GM19372 (cell line): Measurements from ENCODE around the gene HSPA1B.
"Not testable (repeated sequence)": the region's sequence is repeated elsewhere in the genome, so short reads cannot be mapped to it uniquely, and the experiment has no call there.

Experiments
- ATAC-seq: cut with Tn5 transposase; IDR thresholded peaks from one replicate; pipeline ENCODE4 v1.9.1; 2021; ENCODE audit warnings: mild to moderate bottlenecking, low read depth, moderate library complexity; ENCODE audit not compliant: unreplicated experiment

Gene HSPA1B

GRCh38 chr6:31851485-31851832 is 23.9 kb downstream of the HSPA1B start:
- no peak for ATAC-seq

- not testable (repeated sequence) for ATAC-seq
These were observed 24.6 kb downstream of the HSPA1B start for GRCh38 chr6:31851980-31852718.

DNA sequence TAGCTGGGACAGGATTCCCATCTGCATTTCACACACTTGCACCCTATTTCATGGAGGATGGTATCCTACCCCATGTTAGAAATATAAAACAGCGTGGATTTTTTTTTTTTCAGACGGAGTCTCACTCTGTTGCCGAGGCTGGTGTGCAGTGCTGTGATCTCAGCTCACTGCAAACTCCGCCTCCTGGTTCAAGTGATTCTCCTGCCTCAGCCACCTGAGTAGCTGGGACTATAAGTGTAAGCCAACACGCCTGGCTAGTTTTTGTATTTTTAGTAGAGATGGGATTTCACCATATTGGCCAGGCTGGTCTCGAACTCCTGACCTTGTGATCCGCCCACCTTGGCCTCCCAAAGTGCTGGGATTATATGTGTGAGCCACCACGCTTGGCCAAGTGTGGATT is 30.2 kb downstream of the HSPA1B start:
- not testable (repeated sequence) for ATAC-seq

DNA sequence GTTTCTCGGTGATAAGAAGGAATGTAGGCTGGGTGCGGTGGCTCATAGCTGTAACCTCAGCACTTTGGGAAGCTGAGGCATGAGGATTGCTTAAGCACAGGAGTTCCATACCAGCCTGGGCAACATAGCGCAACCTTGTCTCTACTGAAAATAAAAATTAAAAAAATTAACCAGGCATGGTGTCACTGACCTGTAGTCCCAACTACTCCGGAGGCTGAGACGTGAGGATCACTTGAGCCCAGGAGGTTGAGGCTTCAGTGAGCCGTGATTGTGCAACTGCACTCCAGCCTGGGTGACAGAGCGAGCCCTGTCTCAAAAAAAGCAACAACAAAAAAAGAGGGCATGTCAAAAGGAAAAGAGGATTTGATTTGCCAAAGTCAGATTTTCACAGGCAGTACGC is 31.2 kb downstream of the HSPA1B start:
- ATAC-seq, result no peak

GRCh38 chr6:31859923-31860322 is 32.4 kb downstream of the HSPA1B start:
- ATAC-seq, result no peak

DNA sequence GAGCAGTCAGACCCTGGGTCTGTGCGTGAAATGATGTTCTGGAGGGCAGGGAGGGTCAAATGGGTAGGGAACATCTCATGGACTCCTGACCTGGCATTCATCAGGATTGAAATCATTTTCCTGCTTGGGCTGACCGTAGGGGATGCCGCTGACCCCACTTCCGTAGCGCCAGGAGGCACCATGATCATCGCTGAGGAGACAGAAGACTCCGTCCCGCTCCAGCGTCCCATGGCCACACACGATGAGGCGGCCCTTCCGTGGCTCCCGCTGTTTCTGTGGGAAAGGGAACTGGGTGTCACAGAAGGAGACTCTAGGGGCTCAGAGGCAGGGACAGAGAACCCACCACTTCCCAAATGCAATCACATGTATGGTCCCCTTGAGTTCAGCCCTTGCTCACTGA is 32.8 kb downstream of the HSPA1B start:
- no peak for ATAC-seq

GRCh38 chr6:31861150-31861549 is 33.6 kb downstream of the HSPA1B start:
- no peak for ATAC-seq

DNA sequence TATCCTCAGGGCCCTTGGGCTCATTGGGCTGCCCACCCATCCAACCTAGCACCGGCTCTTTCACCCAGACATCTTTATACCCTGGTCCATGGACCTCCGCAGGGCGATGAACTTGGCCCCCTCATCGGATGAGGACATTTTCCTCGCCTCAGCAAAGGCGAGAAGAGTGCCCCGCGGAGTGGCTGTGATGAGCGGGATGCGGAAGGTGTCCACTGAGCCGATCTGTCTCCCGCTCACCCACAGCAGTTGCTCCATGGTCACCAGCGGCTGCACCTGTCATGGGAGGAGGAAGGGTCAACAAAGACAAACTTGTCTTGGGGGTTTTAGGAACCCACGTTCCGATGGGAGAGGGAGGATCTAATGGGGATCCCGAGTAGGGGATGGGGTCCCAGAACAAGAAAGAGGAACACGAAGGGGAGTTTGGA is 34.4 kb downstream of the HSPA1B start:
- no peak for ATAC-seq

GRCh38 chr6:31862344-31863235 is 35.1 kb downstream of the HSPA1B start, which contains the start of gene NEU1:
Gene NEU1, minus strand, starts transcription at chr6:31862821. Its CDS starts 45 bp downstream, at chr6:31862776.
- ATAC-seq, result peak; percentile 93

GRCh38 chr6:31864123-31864562 is 36.6 kb downstream of the HSPA1B start:
- ATAC-seq, result not testable (repeated sequence)

DNA sequence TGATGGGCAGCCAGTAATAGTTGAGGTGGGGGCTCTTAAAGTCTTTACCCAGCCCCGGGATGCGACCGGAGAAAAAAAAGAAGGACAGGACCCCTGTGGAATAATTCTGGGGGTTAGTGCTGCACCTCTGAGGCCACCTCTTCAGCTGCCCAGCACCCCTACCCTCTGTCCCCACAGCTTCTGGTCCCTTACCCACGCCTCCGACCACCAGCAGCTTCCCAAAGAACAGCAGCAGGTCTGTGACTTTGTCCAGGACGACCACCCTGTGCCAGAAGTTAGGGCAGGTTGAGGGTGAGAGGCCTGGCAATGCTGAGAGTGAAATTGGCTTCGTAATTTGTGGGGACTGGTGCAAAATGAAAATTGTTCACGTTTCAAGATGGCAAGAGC is 37.3 kb downstream of the HSPA1B start:
- no peak for ATAC-seq

DNA sequence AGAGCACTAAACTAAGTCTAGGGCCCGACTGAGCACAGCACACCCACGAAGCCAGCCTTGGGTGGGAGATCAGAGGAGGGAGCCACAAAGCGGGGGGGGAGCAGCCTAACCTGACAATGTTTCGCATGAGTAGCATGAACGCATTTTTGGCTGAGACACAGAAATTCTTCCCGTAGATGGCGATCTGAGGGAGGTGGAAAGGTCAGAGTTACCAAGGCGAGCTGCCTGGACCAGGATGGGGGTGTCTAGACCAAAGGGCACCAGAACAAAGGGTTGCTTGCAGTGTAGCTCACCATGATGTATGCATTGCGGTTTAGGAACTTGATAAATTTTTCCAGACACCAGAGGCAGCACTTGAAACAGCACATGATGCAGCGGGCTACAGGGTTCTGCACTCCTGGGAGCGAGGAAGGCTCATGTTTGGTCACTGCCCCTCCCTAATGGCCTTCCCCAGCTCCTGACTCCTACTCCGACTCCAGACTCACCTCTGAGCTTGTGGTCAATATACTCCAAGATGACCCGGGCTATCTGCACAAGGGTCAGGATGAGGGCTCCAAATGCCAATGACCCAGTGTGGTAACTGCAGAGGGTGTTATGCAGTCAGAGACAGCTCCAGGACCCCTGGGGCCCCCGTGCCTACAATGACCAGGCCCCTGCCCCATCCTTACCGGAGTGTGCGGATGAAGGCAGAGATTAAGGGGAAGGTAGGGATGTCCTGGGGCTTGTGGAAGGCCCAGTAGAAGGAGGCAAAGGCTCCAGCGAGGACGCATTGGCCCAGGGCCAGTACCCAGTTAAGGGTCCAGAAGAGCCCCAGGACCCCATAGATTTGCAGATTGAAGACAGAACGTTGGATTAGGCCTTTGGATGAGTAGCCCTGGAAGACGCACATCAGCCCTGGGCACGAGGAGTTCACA is 37.9 kb downstream of the HSPA1B start:
- no peak for ATAC-seq

DNA sequence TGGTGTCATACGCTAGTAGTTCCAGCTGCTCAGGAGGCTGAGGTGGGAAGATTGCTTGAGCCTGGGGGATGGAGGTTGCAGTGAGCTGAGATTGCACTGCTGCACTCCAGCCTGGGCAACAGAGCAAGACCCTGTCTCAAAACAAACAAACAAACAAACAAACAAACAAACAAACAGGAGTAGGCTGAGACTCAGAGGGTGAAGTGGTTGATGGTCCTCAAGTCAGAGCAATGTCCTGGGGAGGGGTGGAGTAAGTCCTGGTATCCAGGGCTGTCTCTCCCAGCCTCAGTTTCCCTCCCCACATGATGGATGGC is 41.1 kb downstream of the HSPA1B start:
- ATAC-seq, result not testable (repeated sequence)

DNA sequence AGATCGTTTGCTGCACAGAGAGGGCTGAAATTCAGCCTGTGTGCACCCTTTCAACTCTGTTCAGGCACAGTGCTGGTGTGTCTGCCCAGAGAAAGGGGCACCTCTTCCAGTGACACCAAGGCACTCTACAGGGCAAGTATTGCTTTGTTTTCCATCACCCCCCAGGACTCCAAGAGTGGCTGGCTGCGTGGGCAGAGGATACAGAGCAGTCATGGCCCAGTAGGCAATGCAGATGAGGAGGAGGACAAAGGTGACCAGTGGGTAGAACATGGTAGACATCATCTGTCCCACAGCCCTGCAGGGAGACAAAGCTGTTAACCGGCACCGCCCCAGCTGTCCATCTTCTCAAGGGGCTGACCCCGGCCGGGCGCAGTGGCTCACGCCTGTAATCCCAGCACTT is 41.8 kb downstream of the HSPA1B start:
- no peak for ATAC-seq

GRCh38 chr6:31870385-31870921 is 42.9 kb downstream of the HSPA1B start:
- no peak for ATAC-seq

DNA sequence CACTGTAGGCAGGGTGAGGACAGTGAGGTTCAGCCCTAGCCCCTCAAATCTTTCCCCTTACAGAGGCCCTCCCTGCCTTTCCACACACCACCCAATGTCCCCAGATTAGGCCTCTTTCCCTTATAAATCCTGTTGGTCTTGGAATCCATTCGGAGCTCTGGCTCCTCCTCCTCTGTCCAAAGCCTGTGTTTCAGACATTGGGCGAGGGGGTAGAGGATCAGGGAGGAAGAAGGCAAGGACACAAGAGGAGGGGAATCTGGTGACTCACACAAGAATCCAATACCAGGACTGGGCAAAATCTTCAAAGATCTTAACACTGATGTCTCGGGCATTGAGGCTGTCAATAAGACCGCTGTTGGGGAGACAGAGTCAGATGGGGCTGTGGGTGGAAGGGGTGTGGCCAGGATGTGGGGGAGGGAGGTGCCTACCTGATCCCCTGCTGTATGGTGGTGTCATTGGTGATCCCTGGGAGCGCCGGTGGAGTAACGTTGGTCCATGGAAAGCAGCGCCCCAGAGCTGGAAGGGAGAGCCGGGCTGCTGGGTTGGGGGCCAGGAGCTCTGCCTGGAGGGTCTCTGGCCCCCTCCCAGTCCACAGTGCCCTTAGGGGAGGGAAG is 43.6 kb downstream of the HSPA1B start:
- no peak for ATAC-seq

DNA sequence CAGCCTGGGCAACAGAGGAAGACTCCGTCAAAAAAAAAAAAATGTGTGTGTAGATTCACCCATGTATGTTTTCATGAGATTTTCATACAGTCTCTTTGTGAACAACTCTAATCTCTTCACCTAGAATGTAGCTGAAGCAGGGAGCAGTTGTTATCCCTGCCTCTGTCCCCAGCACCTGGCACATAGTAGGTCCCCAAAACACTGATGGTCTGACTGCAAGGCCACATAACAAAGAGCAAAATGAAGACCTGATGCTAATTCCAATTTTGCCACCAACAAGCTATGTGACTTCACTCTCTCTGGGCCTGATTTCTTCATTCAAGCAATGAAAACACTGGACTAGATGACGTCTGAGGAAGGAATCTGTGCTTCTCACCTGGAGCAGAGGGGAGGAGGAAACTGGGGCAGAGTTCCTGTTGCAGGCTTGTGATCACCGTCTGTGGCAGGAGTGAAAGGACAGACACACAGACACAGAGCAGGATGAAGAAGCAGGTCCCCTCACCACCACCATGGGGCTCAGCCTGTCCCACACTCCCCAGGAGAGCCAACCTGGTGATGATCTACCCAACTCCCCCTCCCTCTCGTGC is 46.6 kb downstream of the HSPA1B start:
- ATAC-seq, result no peak

DNA sequence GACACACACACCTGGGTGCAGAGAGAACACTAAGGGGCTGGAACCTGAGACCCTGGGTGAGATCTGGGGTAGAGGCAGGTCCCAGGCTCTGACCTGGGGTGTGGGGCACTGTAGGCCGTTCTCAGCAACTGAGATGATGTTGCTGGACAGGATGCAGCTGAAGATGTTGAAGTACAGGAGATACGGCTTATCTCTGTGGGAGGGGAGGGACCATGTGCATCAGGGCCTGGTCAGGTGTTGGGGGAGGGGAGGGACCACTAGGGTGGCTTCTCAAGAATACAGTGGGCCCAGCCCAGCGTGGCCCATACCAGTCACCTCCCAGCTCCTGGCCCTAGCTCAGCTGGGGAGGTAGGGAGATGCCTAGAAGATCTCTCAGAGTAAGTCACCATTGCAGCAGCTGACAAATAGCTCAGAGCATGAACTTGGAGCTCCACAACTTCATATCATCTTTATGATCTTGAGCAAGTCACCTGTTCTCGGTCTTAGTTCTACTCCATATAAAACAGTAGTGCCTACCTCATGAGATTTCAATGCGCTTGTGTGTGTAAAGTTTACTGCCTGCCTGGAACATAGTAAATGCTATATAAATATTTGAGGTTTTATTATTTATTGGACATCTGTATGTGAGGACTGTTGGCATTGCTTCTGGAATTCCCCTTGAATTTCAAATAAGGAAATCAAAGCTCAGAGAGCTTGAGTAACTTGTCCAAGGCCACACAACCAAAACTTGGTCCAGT is 47.5 kb downstream of the HSPA1B start:
- ATAC-seq, result no peak

DNA sequence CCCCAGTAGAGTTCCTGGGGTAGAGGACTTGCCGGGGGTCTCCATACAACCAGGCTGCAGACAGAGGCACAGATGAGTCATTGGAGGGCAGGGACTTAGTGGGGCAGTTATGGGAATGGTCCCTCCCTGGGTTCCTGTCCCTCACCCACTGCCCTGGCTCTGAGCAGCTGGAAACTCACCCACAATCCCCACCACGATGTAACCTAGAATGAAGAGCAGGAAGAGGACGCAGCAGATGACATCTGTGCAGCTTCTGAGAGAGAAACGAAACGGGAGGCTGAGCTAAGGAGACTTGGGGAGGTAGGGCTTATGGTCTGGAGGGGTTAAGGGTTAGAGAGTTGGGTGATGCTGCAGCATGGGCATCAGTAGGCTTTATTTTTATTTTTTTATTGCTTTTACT is 48.3 kb downstream of the HSPA1B start:
- no peak for ATAC-seq
